Activated CD8-positive, alpha-beta memory T cell treated with anti-CD3 and anti-CD28 coated beads for 4 hours (primary cell): ENCODE results near the gene ATF1.
"Not testable (repeated sequence)": the region's sequence is repeated elsewhere in the genome, so short reads cannot be mapped to it uniquely, and the experiment has no call there.

Experiments
- DNase-seq, 2 donors: peaks; one replicate each; pipeline ENCODE4 v3.0.0-alpha.2; 2020; ENCODE audit warnings: low read depth in 2 of 2

Gene ATF1

DNA sequence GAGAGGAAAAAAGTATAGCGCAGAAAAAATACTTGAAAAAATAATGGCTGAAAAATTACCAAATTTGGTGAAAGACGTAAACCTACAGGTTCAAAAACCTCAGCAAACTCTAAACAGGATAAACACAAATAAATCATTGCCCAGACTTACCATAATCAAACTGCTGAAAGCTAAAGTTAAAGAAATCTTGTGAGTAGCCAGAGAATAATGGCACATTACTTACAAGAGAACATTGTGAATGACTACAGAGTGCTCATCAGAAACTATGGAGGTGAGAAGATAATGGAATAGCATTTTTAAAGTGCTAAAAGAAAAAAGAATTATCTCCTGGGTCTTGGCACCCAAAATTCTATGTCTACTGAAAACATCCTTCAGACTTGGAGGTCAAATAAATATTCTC is 36.0 kb downstream of the ATF1 start:
- DNase-seq, result no peak

GRCh38 chr12:50803230-50803875 is 39.5 kb downstream of the ATF1 start:
- no peak for DNase-seq

GRCh38 chr12:50806176-50806575 is 42.3 kb downstream of the ATF1 start:
- DNase-seq, result no peak

GRCh38 chr12:50809131-50809530 is 45.2 kb downstream of the ATF1 start:
- not testable (repeated sequence) for DNase-seq

GRCh38 chr12:50814921-50815320 is 51.0 kb downstream of the ATF1 start:
- DNase-seq, result not testable (repeated sequence)

DNA sequence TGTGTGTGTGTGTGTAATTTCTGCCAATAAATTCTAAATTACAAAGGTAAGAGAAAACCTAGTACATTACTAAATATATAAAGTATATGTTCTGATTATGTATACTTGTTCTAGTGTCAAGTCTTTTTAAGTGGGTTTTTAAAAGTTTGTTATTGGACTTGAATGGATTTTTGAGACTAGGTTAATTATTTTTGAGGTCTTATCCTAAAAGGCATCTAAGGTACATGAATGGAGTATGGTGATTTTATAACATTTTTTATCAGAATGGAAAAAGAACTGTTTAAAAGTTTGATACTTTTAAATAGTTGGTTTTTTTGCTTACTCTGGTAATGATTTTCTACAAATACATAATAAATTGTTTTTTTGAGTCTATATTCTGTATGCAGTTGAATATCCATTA is 56.3 kb downstream of the ATF1 start:
- no peak for DNase-seq

- DNase-seq, result no peak
These were observed 58.2 kb downstream of the ATF1 start for GRCh38 chr12:50822082-50822481.

- DNase-seq, result not testable (repeated sequence)
These were observed 59.8 kb downstream of the ATF1 start for GRCh38 chr12:50823724-50824123.

GRCh38 chr12:50824914-50825313 is 61.0 kb downstream of the ATF1 start:
- DNase-seq, result no peak

- no peak for DNase-seq
These were observed 61.5 kb downstream of the ATF1 start for GRCh38 chr12:50825372-50825838.

- DNase-seq, result no peak
These were observed 64.2 kb downstream of the ATF1 start for GRCh38 chr12:50828121-50828520.

DNA sequence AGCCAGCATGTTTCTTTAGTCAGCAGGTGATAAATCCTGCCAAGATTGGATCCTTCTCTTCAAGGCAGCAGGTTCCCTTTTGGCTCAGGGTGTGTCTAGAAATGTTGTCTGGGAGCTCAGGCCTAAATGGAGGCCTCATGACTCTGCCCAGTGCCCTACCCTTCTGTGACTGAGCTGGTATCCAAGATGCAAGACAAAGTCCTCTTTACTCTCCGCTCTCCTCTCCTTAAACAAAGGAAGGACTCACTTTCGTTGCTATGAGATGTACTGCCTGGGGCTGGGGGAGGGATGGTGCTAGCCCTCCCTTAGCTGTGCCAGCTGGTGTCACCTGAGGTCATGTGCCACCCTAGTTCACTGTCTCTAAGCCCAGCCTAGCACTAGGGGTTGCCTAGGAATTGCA is 65.0 kb downstream of the ATF1 start:
- DNase-seq, result no peak

DNA sequence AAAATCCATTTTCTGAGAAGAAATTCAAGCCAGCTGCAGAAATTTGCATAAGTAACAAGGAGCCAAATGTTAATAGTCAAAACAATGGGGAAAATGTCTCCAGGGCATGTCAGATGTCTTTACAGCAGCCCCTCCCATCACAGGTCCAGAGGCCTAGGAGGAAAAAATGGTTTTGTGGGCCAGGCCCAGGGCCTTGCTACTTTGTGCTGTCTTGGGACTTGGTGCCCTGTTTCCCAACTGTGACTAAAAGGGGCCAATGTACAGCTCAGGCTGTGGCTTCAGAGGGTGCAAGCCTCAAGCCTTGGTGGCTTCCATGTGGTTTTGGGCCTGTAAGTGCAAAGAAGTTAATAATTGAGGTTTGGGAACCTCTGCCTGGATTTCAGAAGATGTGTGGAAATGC is 69.9 kb downstream of the ATF1 start:
- DNase-seq, result not testable (repeated sequence)

GRCh38 chr12:50839042-50839441 is 75.1 kb downstream of the ATF1 start:
- no peak for DNase-seq

- DNase-seq, result no peak
These were observed 77.0 kb downstream of the ATF1 start for GRCh38 chr12:50840809-50841487.

DNA sequence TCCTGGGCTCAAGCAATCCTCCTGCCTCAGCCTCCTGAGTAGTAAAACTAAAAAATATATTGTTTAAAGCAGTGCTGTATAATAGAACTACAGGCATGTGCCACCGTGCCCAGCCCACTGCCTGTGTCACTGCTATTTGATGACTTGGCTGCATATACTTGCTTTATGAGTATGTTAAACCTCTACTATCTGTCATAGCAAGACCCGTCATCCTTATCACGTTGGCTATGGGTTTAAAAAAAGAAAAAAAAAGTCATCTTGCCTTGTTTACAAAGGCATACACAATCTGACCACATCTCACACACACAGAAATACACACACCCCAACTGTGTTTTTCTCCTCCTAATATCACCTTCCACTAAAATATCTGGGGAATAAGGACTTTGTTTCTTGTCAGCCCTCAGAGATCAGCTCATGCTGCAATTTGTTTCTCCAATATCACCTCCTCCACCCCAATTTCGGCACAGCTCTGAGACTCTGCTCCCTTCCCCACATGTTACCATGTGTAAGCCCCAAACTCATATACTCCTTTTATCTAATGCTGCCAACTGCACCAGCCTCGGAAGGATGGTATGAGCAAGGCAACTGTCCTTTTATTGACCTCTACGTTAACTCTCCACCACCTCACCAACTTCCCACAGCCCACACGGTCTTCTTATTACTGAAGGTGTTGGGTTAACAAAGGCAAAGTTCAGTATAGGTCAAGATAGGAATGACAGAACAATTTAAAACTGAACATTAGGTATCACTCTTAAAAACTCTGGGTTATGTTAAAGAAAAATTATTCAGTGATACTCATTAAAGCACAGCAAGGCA is 78.0 kb downstream of the ATF1 start:
- no peak for DNase-seq

DNA sequence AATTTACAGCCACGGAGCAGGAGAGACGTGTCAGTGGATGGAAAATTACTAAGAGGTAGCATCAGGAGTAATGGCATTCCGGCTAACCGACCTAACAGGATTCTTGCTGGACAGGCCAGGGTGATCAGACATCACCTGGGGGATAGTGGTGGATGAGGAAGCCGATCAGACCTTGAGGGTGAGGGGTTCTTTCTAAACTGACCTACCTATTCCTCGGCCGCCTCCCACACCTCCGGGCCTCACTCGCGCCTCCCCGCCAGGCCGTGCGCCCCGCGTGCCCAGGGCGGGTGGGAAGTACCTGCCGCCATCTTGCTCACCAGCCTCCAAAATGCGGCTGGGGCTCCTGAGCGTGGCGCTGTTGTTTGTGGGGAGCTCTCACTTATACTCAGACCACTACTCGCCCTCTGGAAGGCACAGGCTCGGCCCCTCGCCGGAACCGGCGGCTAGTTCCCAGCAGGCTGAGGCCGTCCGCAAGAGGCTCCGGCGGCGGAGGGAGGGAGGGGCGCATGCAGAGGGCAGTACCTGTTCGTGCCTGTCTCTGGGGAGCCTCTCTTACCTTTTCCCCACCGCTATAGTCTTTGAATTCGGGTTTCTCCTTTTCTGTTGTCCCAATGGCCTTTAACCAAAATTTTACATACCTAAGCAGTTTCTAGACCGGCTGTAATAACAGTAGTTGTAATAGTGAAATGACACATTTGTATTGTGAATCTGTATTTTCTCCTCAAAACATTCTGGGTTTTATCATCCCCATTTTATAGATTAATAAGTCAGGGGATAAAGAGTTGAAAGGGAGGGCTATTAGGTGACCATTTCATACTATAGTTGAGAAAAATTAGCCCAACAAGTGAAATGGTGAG is 79.0 kb downstream of the ATF1 start, which contains the start of gene TMPRSS12:
Gene TMPRSS12, plus strand, starts transcription at position 290 of the 857 bp plus-strand sequence. Its CDS starts 39 bp downstream, at position 329.
- DNase-seq, result no peak

GRCh38 chr12:50845021-50845647 is 81.2 kb downstream of the ATF1 start:
- no peak for DNase-seq

- no peak for DNase-seq
These were observed 85.1 kb downstream of the ATF1 start for GRCh38 chr12:50848963-50849362.

GRCh38 chr12:50855218-50855617 is 91.3 kb downstream of the ATF1 start:
- not testable (repeated sequence) for DNase-seq

GRCh38 chr12:50855679-50856078 is 91.8 kb downstream of the ATF1 start:
- DNase-seq, result not testable (repeated sequence)
